HG02870 (cell line): Measurements from ENCODE around the gene TMEM132D.

Experiments
- ATAC-seq: cut with Tn5 transposase; IDR thresholded peaks from one replicate; pipeline ENCODE4 v1.9.1; 2021; ENCODE audit warnings: mild to moderate bottlenecking, moderate library complexity; ENCODE audit not compliant: unreplicated experiment

TMEM132D gene

DNA sequence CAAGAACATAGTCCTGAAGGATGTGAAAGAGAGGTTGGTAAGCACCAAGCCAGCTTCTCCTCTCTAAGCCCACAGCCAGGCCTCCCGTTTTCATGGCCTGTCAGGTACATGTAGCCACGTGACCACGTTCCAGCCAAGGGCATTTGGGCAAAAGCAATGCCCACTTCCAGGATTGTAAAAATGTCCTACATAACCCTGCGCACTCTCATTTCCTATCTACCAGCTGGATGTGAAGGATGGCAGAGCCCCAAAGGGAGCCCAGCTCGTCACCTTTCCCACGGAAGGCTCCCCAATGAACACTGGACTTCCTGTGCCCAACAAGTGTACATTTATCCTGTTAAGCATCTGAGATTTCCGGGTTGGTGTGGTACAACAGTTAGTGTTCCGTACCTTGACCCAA is 231.7 kb downstream of the TMEM132D start:
- no peak for ATAC-seq

DNA sequence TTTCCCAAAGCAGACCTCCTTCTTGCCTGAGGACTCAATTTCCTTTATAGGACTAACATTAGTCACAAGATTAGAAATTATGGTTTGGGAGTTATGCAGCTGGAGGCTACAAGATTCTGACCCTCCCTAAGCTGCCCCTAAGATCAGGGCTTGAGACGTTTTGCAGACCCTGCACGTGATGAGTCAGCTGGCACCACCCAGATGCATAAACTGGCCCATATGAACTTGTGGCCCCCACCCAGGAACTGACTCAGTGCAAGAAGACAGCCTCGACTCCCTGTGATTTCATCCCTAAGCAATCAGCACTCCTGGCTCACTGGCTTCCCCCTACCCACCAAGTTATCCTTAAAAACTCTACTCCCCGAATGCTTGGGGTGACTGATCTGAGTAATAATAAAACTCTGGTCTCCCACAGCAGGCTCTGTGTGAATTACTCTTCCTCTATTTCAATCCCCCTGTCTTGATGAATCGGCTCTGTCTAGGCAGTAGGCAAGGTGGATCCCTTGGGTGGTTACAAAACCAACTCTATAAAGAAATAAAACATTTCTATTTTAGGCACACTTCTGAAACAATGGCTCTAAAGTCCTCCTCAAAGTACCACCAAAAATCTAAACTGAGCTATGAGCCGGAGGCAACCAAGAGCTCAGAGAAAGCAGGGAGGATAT is 233.4 kb downstream of the TMEM132D start:
- ATAC-seq: no peak

DNA sequence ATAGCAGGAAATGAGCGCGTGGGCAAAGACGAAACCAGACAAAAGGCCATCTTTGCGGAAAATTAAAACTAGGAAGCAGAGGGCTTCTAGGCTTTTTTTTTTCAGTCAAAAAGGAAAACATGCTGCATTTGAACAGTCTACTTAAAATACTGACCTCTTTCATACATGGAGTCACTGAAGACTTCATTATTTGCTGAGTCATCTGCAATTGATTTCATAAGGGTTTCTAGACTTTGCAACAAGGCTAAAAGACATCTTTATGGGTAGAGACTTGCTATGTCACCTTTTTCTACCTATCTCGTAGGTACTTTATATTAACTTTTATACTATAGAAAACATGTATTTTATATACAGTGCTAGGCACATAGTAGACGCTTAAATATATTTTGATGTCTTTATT is 238.4 kb downstream of the TMEM132D start:
- ATAC-seq: no peak

DNA sequence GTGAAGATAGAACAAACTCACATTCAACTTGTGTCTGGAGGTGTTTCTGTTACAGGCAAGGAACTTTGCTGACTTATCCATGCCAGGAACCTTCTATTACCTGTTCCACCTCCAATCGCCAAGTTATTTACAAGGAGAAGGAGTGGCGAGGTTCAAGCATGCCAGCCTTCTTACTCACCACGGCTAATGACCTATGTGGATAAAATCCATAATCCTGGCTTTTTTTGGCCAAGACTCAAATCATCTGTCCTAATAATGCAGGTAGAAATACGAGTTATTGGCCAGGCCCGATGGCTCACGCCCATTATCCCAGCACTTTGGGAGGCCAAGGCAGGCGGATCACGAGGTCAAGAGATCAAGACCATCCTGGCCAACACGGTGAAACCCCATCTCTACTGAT is 241.6 kb downstream of the TMEM132D start:
- ATAC-seq: no peak

DNA sequence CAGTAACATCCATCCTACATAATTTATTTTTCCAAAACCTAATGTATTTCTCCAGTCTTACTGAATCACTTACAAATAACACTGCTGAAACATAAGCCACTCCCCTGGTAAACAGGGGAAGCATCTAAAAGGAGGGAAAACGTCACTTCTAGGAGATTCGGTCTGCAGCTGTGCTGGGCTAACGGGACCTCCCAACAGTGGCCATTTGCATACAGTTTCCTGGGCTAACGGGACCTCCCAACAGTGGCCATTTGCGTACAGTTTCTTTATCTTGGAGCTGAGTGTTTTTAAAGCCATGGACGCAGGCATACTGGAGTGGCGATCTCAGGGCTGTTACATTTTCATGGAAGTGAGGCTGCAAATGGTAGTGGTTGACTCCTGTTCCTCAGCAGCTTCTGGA is 242.9 kb downstream of the TMEM132D start:
- ATAC-seq: no peak

DNA sequence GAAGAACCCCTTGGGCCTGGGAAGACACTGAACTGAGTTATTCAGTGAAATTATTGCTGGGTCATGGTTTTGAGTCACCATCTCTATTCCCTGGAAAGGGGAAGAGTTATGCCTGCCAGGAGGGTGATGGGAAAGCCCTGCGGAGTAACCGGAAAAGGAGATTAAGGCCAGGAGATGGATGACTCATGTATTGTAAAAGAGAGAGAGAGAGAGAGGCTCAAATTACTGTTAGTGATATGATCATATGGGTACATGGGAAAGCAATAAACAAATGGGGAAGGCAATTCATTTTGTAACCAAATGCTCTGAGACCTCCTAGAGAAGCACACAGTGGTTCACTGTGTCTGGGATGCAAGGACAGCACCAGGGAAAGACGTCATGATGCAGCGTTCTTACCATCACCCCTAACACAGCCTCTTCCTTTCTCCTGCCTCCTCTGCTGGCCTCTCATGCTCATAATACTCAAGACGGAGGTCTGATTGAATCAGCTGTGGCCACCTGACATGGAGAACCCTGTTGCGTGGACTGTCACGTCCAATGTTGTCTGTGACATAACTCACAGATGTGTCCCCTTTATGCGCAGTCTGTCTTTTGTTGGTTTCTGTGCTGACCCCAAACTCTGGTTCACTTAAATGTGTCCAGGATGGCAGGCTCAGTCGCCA is 243.7 kb downstream of the TMEM132D start:
- ATAC-seq: no peak

DNA sequence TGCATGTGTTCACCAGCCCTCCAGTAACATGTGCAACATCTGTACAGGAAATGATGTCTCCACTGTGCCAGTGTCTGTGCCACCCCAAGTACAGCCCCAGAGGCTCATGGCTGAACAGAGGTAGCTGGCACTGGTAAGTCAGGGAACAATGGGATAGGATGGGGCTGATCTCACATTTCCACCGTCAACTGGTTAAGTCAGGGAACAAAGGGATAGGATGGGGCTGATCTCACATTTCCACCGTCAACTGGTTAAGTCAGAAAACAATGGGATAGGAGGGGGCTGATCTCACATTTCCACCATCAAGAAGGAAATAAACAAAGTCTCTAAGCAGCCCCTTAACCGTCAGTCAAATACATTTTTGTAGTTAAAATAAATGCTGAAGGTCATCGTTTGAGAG is 246.6 kb downstream of the TMEM132D start:
- no peak for ATAC-seq

DNA sequence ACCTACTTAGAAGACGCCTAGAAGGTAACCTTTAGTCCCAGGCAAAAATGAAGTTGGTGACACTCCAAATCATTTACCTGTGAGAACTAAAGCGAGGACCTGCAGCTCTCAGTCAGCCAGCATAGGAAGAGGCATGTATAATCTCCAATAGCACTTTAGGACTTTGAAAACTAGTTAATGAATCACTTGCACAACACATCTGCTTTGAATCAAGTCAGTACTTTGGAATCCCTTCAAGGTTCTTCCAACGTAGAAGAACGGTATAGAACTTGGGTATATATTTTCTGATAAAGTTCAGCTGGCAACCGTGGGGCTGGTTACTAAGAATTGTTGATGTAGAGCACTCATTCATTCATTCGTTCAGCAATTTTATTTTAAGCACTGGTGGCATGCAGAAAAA is 251.9 kb downstream of the TMEM132D start:
- no peak for ATAC-seq

DNA sequence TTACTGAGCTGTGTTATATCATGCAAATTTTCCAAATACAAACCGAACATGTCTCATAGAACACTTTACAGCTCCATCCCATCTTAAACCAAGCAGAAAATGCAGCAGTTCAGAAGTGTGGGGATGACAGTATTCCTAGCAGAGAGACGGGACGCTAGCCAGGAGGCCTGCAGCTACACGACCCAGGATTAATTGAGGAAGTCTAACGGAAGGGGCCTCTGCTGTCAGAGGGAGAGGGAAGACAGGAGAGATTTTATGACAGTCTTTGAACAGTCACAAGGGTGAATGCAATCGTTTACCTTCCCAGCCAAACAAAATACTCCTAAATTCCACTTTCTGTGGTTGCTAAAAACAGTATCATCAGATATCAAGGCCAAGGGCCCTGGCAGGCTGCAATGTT is 261.9 kb downstream of the TMEM132D start:
- no peak for ATAC-seq

DNA sequence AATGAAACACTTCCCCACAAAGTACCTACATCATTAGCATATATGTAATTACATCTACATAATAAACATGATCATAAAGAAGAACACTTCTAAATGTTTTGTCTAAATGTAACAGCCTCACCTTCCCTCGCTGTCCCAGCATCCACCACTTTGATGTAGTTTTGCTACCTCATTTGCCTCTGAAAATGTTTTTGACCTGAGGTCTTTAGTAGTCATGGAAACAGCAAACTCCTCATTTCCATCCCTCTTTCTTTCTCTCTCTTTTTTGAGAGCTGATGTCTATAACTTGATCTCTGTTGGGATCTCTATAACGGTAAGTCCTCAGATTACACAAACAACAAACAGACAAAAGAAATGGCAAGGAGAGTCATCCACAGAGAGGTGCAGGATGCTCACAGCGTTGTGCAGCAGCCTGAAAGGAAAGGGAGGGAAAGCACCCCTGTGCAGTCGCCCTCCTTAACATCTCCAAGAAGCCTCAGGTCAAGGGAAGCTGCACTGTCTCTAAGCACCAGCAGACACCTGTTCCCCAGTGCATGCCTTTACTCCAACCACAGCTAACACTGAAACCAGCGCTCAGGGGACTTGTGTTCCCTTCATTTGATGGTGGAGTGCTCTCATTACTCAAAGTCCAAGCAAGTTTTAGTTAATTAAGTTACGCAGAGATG is 268.7 kb downstream of the TMEM132D start:
- no peak for ATAC-seq

DNA sequence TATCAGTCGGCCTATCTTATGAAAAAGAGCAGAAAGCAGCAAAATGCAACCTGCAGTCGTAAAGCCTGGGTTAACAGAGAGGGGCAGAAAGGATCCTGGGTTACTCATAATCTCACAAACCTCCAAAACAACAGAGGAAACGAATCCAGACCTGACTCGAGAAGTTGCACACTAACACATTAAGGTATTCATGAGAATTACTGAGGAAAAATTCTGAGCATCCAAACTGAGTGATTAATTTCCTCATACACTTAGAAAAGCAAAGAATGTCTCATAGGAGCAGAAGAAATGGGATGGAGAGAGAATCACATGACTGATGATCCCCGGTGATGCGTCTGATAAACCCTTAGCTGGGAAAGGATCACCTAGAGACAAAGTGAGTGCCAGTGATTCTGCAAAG is 272.5 kb downstream of the TMEM132D start:
- no peak for ATAC-seq

DNA sequence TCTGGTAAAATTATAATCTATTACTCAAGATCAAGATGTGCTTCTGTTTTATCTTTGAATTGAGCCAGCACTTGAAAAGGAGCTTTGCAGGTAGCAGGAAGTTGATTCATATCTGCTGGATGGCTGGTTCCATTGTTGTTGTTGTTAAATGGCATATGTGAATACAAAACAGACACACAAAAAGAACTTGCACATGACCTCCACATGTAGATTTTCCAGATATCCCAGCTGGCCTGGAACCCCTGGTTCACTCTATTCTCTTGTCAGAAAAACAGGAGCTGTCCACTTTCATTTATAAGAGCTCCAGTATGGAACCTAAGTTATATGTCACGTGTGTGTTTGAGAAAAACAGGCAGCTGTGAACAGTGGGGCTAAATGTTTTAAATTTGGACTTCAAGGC is 273.9 kb downstream of the TMEM132D start:
- no peak for ATAC-seq

DNA sequence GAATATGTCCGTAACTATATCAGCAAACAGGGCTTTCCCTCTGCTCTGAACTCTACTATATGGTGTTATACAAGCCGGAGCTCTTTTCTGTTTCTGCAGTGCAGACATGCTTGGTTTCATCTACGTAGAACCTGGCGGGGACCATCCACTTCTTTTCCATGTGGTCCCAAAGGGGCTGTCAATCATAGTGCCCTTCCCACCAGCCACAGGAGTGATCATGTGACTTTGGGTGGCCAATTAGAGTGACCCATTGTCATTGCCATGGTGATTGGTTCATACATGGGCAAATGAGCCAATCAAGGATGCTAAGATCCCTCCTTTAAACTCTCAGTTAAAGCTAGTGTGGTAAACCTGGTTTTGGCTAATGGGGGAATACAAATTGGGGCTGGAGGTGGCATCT is 281.3 kb downstream of the TMEM132D start:
- no peak for ATAC-seq

DNA sequence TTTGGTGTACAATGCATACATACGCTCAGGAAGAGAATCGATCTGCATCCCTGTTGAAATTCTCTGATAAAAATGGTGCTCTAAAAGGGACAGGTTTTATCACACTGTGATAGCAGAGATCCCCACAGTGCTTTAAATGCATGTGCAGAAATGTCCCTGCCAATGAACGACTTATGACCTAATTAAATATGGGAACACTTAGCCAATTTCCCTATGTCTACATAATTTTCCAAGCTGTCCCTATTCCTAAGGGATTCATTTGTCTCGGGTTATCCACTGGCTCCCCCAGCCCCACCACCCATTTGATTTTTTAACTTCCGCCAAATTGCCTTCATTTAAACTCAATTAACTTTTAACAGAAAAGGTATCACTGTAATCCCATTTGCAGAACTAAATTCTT is 284.6 kb downstream of the TMEM132D start:
- ATAC-seq: no peak

DNA sequence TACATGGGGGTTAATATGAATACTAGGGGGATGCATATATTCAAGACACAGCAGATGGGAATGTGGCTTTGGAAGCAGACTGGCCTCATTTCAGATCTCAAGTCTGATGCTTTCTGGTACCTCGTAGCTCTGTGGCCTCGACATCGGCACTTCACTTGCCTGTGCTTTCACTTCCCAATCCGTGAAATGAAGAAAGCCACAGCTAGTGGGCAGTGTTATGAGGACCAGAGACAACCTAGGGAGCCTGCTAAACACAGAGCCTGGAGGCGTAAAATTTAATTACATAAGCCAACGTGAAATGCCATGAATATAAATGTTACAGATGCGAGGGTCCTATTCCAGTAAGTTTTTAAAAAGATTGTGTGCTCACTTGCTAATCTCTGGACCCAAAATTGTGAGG is 286.0 kb downstream of the TMEM132D start:
- ATAC-seq: no peak

DNA sequence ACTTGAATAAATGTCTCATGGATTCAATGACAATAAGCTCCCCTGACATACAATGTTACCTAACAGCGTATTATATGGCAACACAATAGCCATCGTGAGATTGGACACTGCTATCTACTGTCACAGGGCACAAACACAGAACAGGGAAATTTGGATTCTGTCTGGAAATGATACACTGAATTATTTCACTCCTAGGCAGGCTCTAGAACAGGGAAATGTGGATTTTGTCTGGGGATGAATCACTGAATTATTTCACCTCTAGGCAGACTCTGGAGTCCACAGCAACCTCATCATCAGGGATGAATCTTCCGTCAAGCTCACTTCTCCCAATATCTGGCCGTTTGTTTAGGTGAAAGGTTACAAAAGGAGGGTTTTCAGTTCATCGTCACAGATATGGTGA is 288.8 kb downstream of the TMEM132D start:
- no peak for ATAC-seq

DNA sequence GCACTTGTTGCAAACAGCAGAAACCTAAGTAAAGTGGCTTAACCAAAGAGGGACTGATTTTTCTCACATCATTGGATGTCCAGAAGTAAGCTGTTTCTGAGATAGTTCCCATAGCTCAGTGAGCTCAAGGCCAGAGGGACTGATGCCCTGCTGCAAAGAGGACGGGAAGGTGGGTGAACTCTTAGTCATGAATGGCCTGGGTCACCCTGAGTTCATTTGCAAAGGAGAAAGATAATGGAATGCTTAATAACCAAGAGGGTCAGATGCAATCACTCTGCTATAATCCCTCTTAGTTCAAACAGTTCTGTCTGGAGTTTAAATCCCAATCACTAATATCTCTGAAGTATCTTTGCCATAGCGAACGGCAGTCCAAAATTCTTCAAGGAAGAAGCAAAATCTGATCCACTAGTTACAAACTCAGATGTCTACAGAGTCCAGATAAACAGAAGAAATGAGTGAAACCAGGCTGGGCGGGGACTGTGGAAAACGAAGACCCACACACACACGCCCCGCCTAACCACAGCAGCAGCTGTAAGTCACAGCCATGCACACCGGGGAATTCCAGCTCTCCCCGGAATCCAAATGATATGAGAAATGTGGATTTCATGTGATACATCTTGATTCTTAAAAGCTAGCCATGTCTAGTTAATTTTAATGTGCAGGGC is 289.5 kb downstream of the TMEM132D start:
- no peak for ATAC-seq

DNA sequence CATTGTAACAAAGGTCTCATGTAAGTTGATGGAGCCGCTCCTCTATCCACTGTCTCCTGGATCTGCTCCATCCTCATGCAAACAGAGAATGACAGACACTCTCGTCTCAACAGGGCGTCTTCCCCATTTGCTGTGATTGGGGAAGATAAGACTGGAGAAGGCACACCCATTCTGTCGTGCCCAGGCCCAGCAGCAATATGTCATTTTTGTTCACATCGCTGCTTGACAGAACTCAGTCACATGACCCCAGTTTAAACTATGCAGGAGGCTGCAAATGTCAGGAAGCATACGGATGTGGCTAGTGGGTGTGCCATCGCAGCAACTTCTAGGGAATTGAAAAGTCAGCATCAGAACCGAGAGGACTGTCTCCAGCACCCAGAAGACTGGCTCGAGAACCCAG is 290.5 kb downstream of the TMEM132D start:
- no peak for ATAC-seq

DNA sequence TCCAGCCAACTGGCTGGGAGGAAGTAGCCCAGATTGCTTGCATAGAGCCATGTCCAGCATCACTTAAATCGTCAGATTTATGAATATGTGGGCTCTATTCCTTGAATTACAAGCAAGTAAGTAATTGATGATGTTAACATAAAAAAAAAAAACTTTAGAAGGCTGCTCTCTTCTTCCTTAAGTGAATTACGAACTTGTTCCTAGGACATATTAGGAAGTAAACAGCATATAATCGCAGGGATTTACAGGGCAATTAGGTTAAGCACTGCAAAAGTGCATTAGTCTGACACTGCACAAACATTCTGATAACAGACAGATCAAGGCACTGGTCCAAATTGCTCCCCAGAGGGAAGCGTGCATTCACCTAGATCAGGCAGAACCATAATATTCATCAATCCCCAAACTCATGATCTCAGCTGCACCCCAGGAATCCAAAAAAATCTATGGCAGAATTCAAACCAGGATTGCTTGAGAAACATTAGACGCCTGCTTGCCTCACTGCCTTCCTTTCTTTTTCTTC is 293.2 kb downstream of the TMEM132D start:
- no peak for ATAC-seq

DNA sequence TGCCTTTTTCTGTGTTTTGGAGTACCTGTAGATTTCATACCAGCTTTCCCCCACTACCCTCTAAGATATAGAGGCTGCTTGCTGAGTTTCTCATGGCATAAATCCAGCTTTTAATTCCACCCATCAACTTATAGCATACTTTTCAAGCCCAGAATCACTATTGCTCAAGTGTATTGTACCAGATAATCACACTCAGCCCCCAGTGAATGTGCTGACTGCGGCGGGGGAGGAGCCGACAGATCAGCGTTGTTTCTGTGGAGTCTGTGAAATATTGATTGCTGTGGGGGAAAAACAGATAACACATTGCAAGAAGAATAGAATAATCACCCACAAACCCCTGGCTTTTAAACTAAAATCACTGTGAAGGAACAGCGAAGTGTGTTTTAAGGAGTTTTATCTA is 296.1 kb downstream of the TMEM132D start:
- ATAC-seq: no peak

DNA sequence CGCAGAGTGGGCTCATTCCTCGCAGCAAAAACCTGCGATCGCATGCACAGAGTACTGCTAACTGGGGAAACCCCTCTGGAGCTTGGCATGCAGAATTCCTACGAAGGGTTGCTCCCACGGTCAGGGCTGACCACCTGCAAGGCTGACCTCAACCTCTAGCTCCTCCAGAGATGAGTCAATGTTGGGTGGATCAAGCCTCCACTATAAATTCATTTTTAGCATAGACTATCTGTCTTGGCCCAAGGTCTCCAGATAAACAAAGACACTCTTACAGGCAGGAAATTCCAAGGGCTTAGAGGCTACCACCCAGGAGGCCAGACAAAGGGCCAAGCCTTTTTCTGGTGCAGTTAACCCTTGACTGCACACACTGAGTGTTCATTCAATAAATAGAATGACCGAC is 296.5 kb downstream of the TMEM132D start:
- ATAC-seq: no peak

DNA sequence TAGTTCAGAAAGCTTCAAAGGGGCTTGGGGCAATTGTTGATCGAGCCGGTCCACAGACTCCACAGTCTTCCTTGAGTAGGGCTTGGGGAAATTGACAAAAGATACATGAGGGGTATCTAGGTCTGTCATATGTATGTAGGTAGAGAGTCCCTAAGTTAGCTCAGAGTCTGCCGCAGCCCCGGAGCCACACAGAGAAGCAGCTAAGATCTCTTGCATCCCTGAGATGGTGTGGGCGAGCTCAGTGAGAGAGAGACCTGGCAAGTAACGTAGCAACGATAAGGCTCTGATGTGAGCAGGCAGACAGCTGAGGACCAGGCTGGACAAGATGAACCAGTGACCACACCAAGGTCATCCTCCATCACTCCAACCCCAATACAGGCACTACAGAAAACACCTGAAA is 297.6 kb downstream of the TMEM132D start:
- no peak for ATAC-seq
